Activated CD8-positive, alpha-beta T cell treated with anti-CD3 and anti-CD28 coated beads for 36 hours (primary cell): ENCODE results near the gene GRM4. TPM values are rescaled to one million over a fixed set of nuclear protein-coding genes. Genes with fewer than 3 reads are reported as not detected.
"Not testable (repeated sequence)": the region's sequence is repeated elsewhere in the genome, so short reads cannot be mapped to it uniquely, and the experiment has no call there.

Experiments
- ATAC-seq: fragments of 200-7000 bp; cut with Tn5 transposase; one replicate; pipeline ENCODE4 v1.10.0; 2021; ENCODE audit warnings: mild to moderate bottlenecking, moderate library complexity
- CTCF ChIA-PET: fragments of 350-600 bp; sonication (Branson Sonifier 250); formaldehyde crosslinking; loops from one replicate; lab custom pipeline; 2021; ENCODE audit warnings: antibody characterized with exemption; lab: Charles Lee
- POLR2A ChIA-PET: fragments of 350-600 bp; sonication (Branson Sonifier 250); formaldehyde crosslinking; loops from one replicate; lab custom pipeline; 2021; ENCODE audit warnings: antibody characterized with exemption; lab: Charles Lee
- DNase-seq: peaks from one replicate; pipeline ENCODE4 v3.0.0-alpha.2; 2020
- H3K27ac Mint-ChIP-seq: one replicate; pipeline ENCODE4 v1.8.0; 2021; ENCODE audit warnings: mild to moderate bottlenecking, mixed read lengths
- H3K27me3 Mint-ChIP-seq: one replicate; pipeline ENCODE4 v1.8.0; 2021; ENCODE audit warnings: mixed read lengths
- H3K36me3 Mint-ChIP-seq: one replicate; pipeline ENCODE4 v1.8.0; 2021; ENCODE audit warnings: low read depth, mixed read lengths
- H3K4me1 Mint-ChIP-seq: one replicate; pipeline ENCODE4 v1.8.0; 2021; ENCODE audit warnings: low read depth, mixed read lengths
- H3K4me3 Mint-ChIP-seq: one replicate; pipeline ENCODE4 v1.8.0; 2021; ENCODE audit warnings: mild to moderate bottlenecking, moderate library complexity, mixed read lengths
- H3K9me3 Mint-ChIP-seq: one replicate; pipeline ENCODE4 v1.8.0; 2021; ENCODE audit warnings: mixed read lengths
- intact Hi-C: fragments of 100-400 bp; cut with micrococcal nuclease; formaldehyde crosslinking; loops from one replicate; pipeline ENCODE4 v1.10.0; 2022
- total RNA-seq, 2 experiments: library from RNA; stranded (reverse); gene quantifications; one replicate each; pipeline ENCODE4 v1.2.3, GENCODE V29; 2021
- TF ChIP-seq, protein P1 (sequence below): fragments of 200-600 bp; IDR thresholded peaks from one replicate; pipeline ENCODE4 v1.8.0; 2022; ENCODE audit warnings: antibody characterized with exemption, mild to moderate bottlenecking

Gene GRM4
- total RNA-seq, 2 experiments from 2014 or later = 0.11 to 0.14 TPM

- TF ChIP-seq, protein P1, sequence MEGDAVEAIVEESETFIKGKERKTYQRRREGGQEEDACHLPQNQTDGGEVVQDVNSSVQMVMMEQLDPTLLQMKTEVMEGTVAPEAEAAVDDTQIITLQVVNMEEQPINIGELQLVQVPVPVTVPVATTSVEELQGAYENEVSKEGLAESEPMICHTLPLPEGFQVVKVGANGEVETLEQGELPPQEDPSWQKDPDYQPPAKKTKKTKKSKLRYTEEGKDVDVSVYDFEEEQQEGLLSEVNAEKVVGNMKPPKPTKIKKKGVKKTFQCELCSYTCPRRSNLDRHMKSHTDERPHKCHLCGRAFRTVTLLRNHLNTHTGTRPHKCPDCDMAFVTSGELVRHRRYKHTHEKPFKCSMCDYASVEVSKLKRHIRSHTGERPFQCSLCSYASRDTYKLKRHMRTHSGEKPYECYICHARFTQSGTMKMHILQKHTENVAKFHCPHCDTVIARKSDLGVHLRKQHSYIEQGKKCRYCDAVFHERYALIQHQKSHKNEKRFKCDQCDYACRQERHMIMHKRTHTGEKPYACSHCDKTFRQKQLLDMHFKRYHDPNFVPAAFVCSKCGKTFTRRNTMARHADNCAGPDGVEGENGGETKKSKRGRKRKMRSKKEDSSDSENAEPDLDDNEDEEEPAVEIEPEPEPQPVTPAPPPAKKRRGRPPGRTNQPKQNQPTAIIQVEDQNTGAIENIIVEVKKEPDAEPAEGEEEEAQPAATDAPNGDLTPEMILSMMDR = no peak
- H3K27ac Mint-ChIP-seq = no peak overlapping the region
- no peaks in the 10 kb centered on the region for H3K9me3 Mint-ChIP-seq
- no peaks in the 10 kb centered on the region for H3K27me3 Mint-ChIP-seq
- ATAC-seq = no peak
- peaks cover 12% of the 10 kb centered on the region for H3K4me1 Mint-ChIP-seq
- H3K4me3 Mint-ChIP-seq = no peak overlapping the region
- ChIA-PET CTCF (interaction anchor here (1.1 to 1.3 kb wide), 3 partner anchors 9 to 302 kb away, joined by 3 to 5 read pairs (median 4); no protein-coding TSS in a partner anchor), POLR2A (no interaction called here)
- no peak for DNase-seq
- intact Hi-C loops = no loop called here
- no peaks in the 10 kb centered on the region for H3K36me3 Mint-ChIP-seq
Observed at GRCh38 chr6:34045771-34046170, 100.1 kb downstream of the GRM4 start.

GRCh38 chr6:34044945-34045595, 100.8 kb downstream of the GRM4 start:
- DNase-seq (peak; percentile 50), ATAC-seq (peak; percentile 90)
- CTCF ChIA-PET = interaction anchor here (1.1 to 1.3 kb wide), 2 partner anchors 275 to 301 kb away, joined by 3 to 4 read pairs; no protein-coding TSS in a partner anchor
- intact Hi-C loops = no loop called here
- Mint-ChIP-seq H3K4me3 (no peak overlapping the region), H3K27ac (no peak overlapping the region), H3K9me3 (no peaks in the 10 kb centered on the region), H3K27me3 (no peaks in the 10 kb centered on the region), H3K4me1 (peaks cover 12% of the 10 kb centered on the region), H3K36me3 (no peaks in the 10 kb centered on the region)
- POLR2A ChIA-PET = interaction anchor here (0.7 kb wide), 1 partner anchor 9 kb away, joined by 3 read pairs; no protein-coding TSS in a partner anchor
- TF ChIP-seq, protein P1 = no peak

- ChIA-PET CTCF (interaction anchor here (1.2 to 1.3 kb wide), 2 partner anchors 11 to 15 kb away, joined by 4 read pairs; no protein-coding TSS in a partner anchor), POLR2A (interaction anchor here (0.6 kb wide), 1 partner anchor 102 kb away, joined by 3 read pairs; no protein-coding TSS in a partner anchor)
- H3K36me3 Mint-ChIP-seq = no peaks in the 10 kb centered on the region
- H3K27me3 Mint-ChIP-seq = no peaks in the 10 kb centered on the region
- no peak overlapping the region for H3K27ac Mint-ChIP-seq
- intact Hi-C loops = no loop called here
- ATAC-seq (no peak), DNase-seq (no peak)
- H3K9me3 Mint-ChIP-seq = no peaks in the 10 kb centered on the region
- H3K4me1 Mint-ChIP-seq = peaks cover 12% of the 10 kb centered on the region
- TF ChIP-seq, protein P1 = no peak
- no peak overlapping the region for H3K4me3 Mint-ChIP-seq
Observed at GRCh38 chr6:34043359-34043758, 102.5 kb downstream of the GRM4 start.

DNA sequence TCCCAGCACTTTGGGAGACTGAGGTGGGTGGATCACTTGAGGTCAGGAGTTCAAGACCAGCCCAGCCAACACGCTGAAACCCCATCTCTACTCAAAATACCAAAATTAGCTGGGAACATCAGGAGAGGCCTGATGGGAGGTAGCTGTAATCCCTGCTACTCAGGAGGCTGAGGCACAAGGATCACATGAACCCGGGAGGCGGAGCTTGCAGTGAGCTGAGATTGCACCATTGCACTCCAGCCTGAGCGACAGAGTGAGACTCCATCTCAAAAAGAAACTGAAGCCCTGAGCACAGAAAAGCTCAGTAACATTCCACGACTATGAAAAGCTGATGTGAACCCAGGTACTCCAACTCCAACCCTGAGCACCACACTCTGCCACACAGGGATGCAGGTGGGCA, 103.9 kb downstream of the GRM4 start:
- H3K36me3 Mint-ChIP-seq, H3K4me3 Mint-ChIP-seq, H3K27ac Mint-ChIP-seq, POLR2A ChIA-PET, ATAC-seq, H3K9me3 Mint-ChIP-seq, intact Hi-C loops, H3K27me3 Mint-ChIP-seq, DNase-seq: not testable (repeated sequence)
- CTCF ChIA-PET = interaction anchor here (1.1 to 1.3 kb wide), 2 partner anchors 14 to 114 kb away, joined by 3 to 4 read pairs; no protein-coding TSS in a partner anchor
- H3K4me1 Mint-ChIP-seq = peaks cover 12% of the 10 kb centered on the region

DNA sequence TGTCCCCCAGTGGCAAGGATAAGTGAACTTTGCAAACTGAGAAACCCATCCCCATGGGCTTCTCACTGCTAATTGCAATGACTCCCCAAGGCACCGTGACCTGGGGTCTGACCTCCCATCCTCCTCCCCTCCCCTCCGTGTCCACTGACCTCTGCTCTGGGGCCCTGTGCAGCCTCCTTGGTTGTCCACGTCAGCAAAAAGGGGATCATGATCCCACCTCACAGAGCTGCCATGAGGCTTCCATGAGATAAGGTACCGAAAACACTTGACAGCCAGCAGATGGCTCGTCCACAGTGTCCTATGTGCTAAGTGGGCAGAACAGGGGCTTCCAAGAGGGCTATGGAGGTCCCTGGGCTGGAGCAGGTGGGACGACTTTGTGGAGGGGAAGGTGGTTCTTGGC, 104.5 kb downstream of the GRM4 start:
- ATAC-seq (no peak), DNase-seq (no peak)
- H3K9me3 Mint-ChIP-seq = no peaks in the 10 kb centered on the region
- no peaks in the 10 kb centered on the region for H3K27me3 Mint-ChIP-seq
- CTCF ChIA-PET = interaction anchor here (1.1 kb wide), 1 partner anchor 115 kb away, joined by 3 read pairs; no protein-coding TSS in a partner anchor
- no peak overlapping the region for H3K27ac Mint-ChIP-seq
- no peaks in the 10 kb centered on the region for H3K36me3 Mint-ChIP-seq
- TF ChIP-seq, protein P1 = no peak
- POLR2A ChIA-PET = no interaction called here
- H3K4me3 Mint-ChIP-seq = no peak overlapping the region
- peaks cover 12% of the 10 kb centered on the region for H3K4me1 Mint-ChIP-seq
- intact Hi-C loops = no loop called here
